ENCODE data around the gene IL17RB. TPM values are rescaled to one million over a fixed set of nuclear protein-coding genes. Genes with fewer than 3 reads are reported as not detected.

Gene IL17RB
- total RNA-seq, 1 experiment from 2014 or later = 9.8 TPM

- Histone ChIP-seq H2BK20ac (ENCODE audit: low read depth, low read length, poor library complexity, severe bottlenecking) (no peak overlapping the region), H3K79me2 (ENCODE audit: insufficient read depth, low read length) (no peaks in the 10 kb centered on the region), H2BK120ac (ENCODE audit: low read depth, low read length, poor library complexity, severe bottlenecking) (no peak overlapping the region), H2AK5ac (ENCODE audit: insufficient read length, low read length) (no peak overlapping the region), H3K56ac (ENCODE audit: insufficient read length, low read depth, low read length) (no peak overlapping the region), H3K27ac (ENCODE audit: insufficient read length, low read depth, low read length) (no peak overlapping the region), H3K14ac (ENCODE audit: insufficient read depth, low read length) (no peak overlapping the region), H3K9me3 (ENCODE audit: control insufficient read depth, low read depth, low read length) (no peaks in the 10 kb centered on the region), H2BK5ac (ENCODE audit: insufficient read length, low read length) (no peak overlapping the region), H4K91ac (ENCODE audit: insufficient read length, low read depth, low read length) (no peak overlapping the region), H4K5ac (ENCODE audit: insufficient read length, low read depth, low read length) (no peak overlapping the region), H2BK15ac (ENCODE audit: low read depth, low read length) (no peak overlapping the region), H4K20me1 (ENCODE audit: control insufficient read depth, insufficient read depth, insufficient read length) (no peaks in the 10 kb centered on the region), H2BK12ac (ENCODE audit: insufficient read length, low read depth, low read length) (no peak overlapping the region), H3K23me2 (ENCODE audit: insufficient read length, low read depth, low read length, poor library complexity, severe bottlenecking) (no peaks in the 10 kb centered on the region), H3K4me1 (ENCODE audit: insufficient read depth, low read length) (no peaks in the 10 kb centered on the region; the same call in 1 of the 2 replicates), H3K79me1 (ENCODE audit: insufficient read depth, low read depth, low read length, poor library complexity, severe bottlenecking) (no peaks in the 10 kb centered on the region), H2AFZ (ENCODE audit: low read length) (no peak overlapping the region), H3K4ac (ENCODE audit: low read depth, low read length) (no peak overlapping the region), H3T11ph (ENCODE audit: low read length) (no peak overlapping the region), H3K18ac (ENCODE audit: insufficient read length, low read depth, low read length) (no peak overlapping the region), H4K8ac (replicated peaks; ENCODE audit: insufficient read length, low read depth, low read length) (no peak overlapping the region), H3K4me2 (ENCODE audit: insufficient read depth, insufficient read length, low read length) (no peak overlapping the region), H3K27me3 (ENCODE audit: insufficient read depth, low read length) (no peaks in the 10 kb centered on the region), H3K9ac (ENCODE audit: extremely low read depth, insufficient read length, low read length) (no peak overlapping the region), H3K23ac (ENCODE audit: insufficient read length, low read depth, low read length) (no peak overlapping the region)
- Mint-ChIP-seq H3K27ac (no peak overlapping the region), H3K36me3 (ENCODE audit: insufficient read depth in 1 of 3, low read depth in 3 of 3) (no peaks in the 10 kb centered on the region), H3K27me3 (ENCODE audit: low read depth) (no peaks in the 10 kb centered on the region; the same call in 1 of the 2 replicates), H3K4me3 (no peak overlapping the region), H3K4me1 (peaks cover 14 to 18% of the 10 kb centered on the region in 2 experiments), H3K9me3 (no peaks in the 10 kb centered on the region)
- DNase-seq = no peak
- no peak for TF ChIP-seq CTCF (conservative IDR thresholded peaks at IDR 0.05)
- WGBS (ENCODE audit: extremely low coverage, insufficient read length, low lambda C conversion rate) = 100% methylated on average over 2 of the region's 4 CpGs
Measured at GRCh38 chr3:53805463-53806159, 40.8 kb upstream of the IL17RB start.

All from H9 (cell line).